ENCODE measurements around the gene ZNF662.

Gene ZNF662

GRCh38 chr3:42900226-42901072, 5.5 kb upstream of the ZNF662 start:
- H3K27me3 ChIP-seq: peaks cover 23% of the 10 kb centered on the region
- H3K36me3 ChIP-seq: no peaks in the 10 kb centered on the region
- no peaks in the 10 kb centered on the region for H3K4me1 ChIP-seq (ENCODE audit: control insufficient read depth in 1 of 2, insufficient read depth in 1 of 2, low read depth in 1 of 2, low read length in 1 of 2)
- no peak overlapping the region for H3K4me3 ChIP-seq (ENCODE audit: low read depth in 1 of 2, low read length in 1 of 2)
- H3K27ac ChIP-seq: no peak overlapping the region
- no peaks in the 10 kb centered on the region for H3K9me3 ChIP-seq
- no peak for TF ChIP-seq CTCF (IDR thresholded peaks at IDR 0.05)

GRCh38 chr3:42901073-42901415, 4.9 kb upstream of the ZNF662 start:
- no peak for TF ChIP-seq CTCF (IDR thresholded peaks at IDR 0.05)
- Histone ChIP-seq H3K27ac (no peak overlapping the region), H3K4me1 (ENCODE audit: control insufficient read depth in 1 of 2, insufficient read depth in 1 of 2, low read depth in 1 of 2, low read length in 1 of 2) (peaks cover 0 to 6% of the 10 kb centered on the region in 2 experiments)

GRCh38 chr3:42902257-42902656, 3.7 kb upstream of the ZNF662 start:
- H3K27ac ChIP-seq: no peak overlapping the region
- H3K4me3 ChIP-seq (ENCODE audit: low read depth in 1 of 2, low read length in 1 of 2): no peak overlapping the region
- no peaks in the 10 kb centered on the region for H3K36me3 ChIP-seq
- H3K9me3 ChIP-seq: no peaks in the 10 kb centered on the region
- TF ChIP-seq CTCF (IDR thresholded peaks at IDR 0.05): no peak
- peaks cover 41% of the 10 kb centered on the region for H3K27me3 ChIP-seq
- H3K4me1 ChIP-seq (ENCODE audit: control insufficient read depth in 1 of 2, insufficient read depth in 1 of 2, low read depth in 1 of 2, low read length in 1 of 2): peaks cover 7 to 14% of the 10 kb centered on the region in 2 experiments

More at GRCh38 chr3:42901073-42901415, 4.9 kb upstream of the ZNF662 start:
- Histone ChIP-seq H3K4me3 (ENCODE audit: low read depth in 1 of 2, low read length in 1 of 2) (no peak overlapping the region), H3K36me3 (no peaks in the 10 kb centered on the region), H3K27me3 (peaks cover 29% of the 10 kb centered on the region), H3K9me3 (no peaks in the 10 kb centered on the region)

- Histone ChIP-seq H3K4me3 (ENCODE audit: low read depth in 1 of 2, low read length in 1 of 2) (no peak overlapping the region), H3K27me3 (peaks cover 52% of the 10 kb centered on the region), H3K36me3 (no peaks in the 10 kb centered on the region), H3K9me3 (no peaks in the 10 kb centered on the region), H3K4me1 (ENCODE audit: control insufficient read depth in 1 of 2, insufficient read depth in 1 of 2, low read depth in 1 of 2, low read length in 1 of 2) (peaks cover 7 to 14% of the 10 kb centered on the region in 2 experiments), H3K27ac (no peak overlapping the region)
- TF ChIP-seq CTCF (IDR thresholded peaks at IDR 0.05): no peak
These were observed 1.9 kb upstream of the ZNF662 start for GRCh38 chr3:42904076-42904475.

- Histone ChIP-seq H3K36me3 (no peaks in the 10 kb centered on the region), H3K27ac (no peak overlapping the region), H3K27me3 (peaks cover 52% of the 10 kb centered on the region), H3K4me1 (ENCODE audit: control insufficient read depth in 1 of 2, insufficient read depth in 1 of 2, low read depth in 1 of 2, low read length in 1 of 2) (peaks cover 7 to 14% of the 10 kb centered on the region in 2 experiments), H3K4me3 (ENCODE audit: low read depth in 1 of 2, low read length in 1 of 2) (no peak overlapping the region), H3K9me3 (no peaks in the 10 kb centered on the region)
- no peak for TF ChIP-seq CTCF (IDR thresholded peaks at IDR 0.05)
These were observed 237 bp upstream of the ZNF662 start for GRCh38 chr3:42905740-42906069.
